ENCODE results near the gene MT1HL1.
"Not testable (repeated sequence)": the region's sequence is repeated elsewhere in the genome, so short reads cannot be mapped to it uniquely, and the experiment has no call there.

Gene MT1HL1

DNA sequence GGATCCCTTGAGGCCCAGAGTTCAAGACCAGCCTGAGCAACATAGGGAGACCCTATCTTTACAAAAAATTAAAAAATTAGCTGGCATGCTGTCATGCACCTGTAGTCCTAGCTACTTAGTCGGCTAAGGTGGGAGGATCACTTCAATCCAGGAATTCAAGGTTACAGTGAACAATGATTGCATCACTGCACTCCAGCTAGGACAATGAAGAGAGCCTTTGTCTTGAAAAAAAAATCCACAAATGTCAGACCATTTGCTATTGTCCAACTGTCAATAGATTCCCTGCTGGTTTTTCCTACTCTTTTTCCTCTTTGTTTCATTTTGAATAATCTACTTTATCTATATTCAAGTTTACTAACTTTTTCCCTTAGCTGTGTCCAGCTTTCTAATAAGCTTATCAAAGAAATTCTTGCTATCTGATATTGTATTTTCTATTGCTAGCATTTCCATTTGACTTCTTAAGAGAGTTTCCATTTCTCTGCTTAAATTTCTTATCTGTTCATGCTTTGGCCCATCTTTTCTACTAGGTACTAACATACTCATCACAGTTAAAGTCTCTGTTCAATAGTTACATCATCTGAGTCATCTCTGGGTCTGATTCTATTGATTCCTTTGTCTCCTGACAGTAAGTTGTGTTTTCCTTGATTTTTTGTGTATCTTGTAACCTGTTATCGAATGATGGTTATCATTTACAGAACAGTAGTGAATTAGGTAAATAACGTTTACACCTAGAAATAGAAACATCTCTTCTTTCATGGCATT, 14.8 kb downstream of the MT1HL1 start:
- no peak overlapping the region for H3K4me2 ChIP-seq (ENCODE audit: low read length)
- no peaks in the 10 kb centered on the region for H3K79me2 ChIP-seq
- TF ChIP-seq, protein P1, sequence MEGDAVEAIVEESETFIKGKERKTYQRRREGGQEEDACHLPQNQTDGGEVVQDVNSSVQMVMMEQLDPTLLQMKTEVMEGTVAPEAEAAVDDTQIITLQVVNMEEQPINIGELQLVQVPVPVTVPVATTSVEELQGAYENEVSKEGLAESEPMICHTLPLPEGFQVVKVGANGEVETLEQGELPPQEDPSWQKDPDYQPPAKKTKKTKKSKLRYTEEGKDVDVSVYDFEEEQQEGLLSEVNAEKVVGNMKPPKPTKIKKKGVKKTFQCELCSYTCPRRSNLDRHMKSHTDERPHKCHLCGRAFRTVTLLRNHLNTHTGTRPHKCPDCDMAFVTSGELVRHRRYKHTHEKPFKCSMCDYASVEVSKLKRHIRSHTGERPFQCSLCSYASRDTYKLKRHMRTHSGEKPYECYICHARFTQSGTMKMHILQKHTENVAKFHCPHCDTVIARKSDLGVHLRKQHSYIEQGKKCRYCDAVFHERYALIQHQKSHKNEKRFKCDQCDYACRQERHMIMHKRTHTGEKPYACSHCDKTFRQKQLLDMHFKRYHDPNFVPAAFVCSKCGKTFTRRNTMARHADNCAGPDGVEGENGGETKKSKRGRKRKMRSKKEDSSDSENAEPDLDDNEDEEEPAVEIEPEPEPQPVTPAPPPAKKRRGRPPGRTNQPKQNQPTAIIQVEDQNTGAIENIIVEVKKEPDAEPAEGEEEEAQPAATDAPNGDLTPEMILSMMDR (IDR thresholded peaks at IDR 0.05), result no peak
- no peaks in the 10 kb centered on the region for H3K27me3 ChIP-seq (ENCODE audit: control insufficient read depth, insufficient read depth, low read length)
- no peak overlapping the region for H2AFZ ChIP-seq
- H3K4me1 ChIP-seq, result no peaks in the 10 kb centered on the region
- no peak overlapping the region for H3K27ac ChIP-seq
- no peak overlapping the region for H3K9ac ChIP-seq
- H3K9me3 ChIP-seq (ENCODE audit: control insufficient read depth, low read length), result no peaks in the 10 kb centered on the region
- H3K4me3 ChIP-seq (ENCODE audit: low read depth, low read length), result no peak overlapping the region
- no peaks in the 10 kb centered on the region for H3K36me3 ChIP-seq (ENCODE audit: control insufficient read depth, insufficient read depth, low read length)

DNA sequence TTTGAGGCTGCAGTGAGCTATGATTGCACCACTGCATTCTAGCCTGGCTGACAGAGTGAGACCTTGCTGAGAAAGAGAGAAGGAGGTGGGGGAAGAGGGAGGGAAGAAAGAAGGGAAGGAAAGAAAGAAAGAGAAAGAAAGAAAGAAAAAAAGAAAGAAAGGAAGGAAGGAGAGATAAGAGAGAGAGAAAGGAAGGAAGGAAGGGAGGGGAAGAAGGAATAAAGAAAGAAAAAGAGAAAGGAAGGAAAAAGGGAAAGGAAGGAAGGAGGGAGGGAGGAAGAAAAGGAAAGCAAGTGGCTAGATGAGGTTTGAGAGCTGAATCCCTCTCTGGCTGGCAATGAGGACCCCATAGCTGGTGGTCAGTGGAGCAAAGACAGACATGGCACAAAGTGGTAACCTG, 20.4 kb downstream of the MT1HL1 start:
- H3K4me1 ChIP-seq, result no peaks in the 10 kb centered on the region
- no peak overlapping the region for H3K27ac ChIP-seq
- no peaks in the 10 kb centered on the region for H3K9me3 ChIP-seq (ENCODE audit: control insufficient read depth, low read length)

DNA sequence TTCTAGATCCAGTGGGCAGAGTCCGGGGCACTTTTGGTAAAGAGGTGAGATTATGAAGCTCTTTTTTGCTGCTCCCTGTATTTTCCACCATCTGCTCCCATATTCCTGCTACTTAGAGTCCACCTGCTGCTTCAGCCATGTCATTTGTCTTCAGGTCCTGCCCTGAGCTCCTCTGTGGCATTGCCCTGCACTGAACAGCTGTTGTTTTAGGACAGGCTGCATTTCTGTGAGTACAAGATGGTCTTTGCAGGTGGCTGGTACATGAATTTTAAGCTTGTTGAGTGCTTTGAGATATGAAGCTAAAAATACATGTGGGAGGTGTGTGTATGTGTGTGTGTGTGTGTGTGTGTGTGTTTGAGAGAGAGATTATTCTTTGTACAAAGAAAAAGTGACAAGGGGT, 21.9 kb downstream of the MT1HL1 start:
- no peaks in the 10 kb centered on the region for H3K9me3 ChIP-seq (ENCODE audit: control insufficient read depth, low read length)
- no peak overlapping the region for H3K4me2 ChIP-seq (ENCODE audit: low read length)
- H3K36me3 ChIP-seq (ENCODE audit: control insufficient read depth, insufficient read depth, low read length), result no peaks in the 10 kb centered on the region
- no peak overlapping the region for H3K4me3 ChIP-seq (ENCODE audit: low read depth, low read length)
- H3K79me2 ChIP-seq, result no peaks in the 10 kb centered on the region
- no peaks in the 10 kb centered on the region for H3K4me1 ChIP-seq
- no peaks in the 10 kb centered on the region for H3K27me3 ChIP-seq (ENCODE audit: control insufficient read depth, insufficient read depth, low read length)
- no peak overlapping the region for H3K27ac ChIP-seq
- TF ChIP-seq, protein P1 (IDR thresholded peaks at IDR 0.05), result no peak
- no peak overlapping the region for H3K9ac ChIP-seq
- no peak overlapping the region for H2AFZ ChIP-seq

More for the DNA sequence above, 20.4 kb downstream of the MT1HL1 start:
- no peak overlapping the region for H3K4me2 ChIP-seq (ENCODE audit: low read length)
- no peaks in the 10 kb centered on the region for H3K27me3 ChIP-seq (ENCODE audit: control insufficient read depth, insufficient read depth, low read length)
- H3K9ac ChIP-seq, result no peak overlapping the region
- no peak overlapping the region for H2AFZ ChIP-seq
- no peak overlapping the region for H3K4me3 ChIP-seq (ENCODE audit: low read depth, low read length)
- TF ChIP-seq, protein P1 (IDR thresholded peaks at IDR 0.05), result no peak
- no peaks in the 10 kb centered on the region for H3K36me3 ChIP-seq (ENCODE audit: control insufficient read depth, insufficient read depth, low read length)
- H3K79me2 ChIP-seq, result no peaks in the 10 kb centered on the region

- not testable (repeated sequence) for H2AFZ ChIP-seq; H3K4me3 ChIP-seq (ENCODE audit: low read depth, low read length); H3K79me2 ChIP-seq; H3K9me3 ChIP-seq (ENCODE audit: control insufficient read depth, low read length); H3K27me3 ChIP-seq (ENCODE audit: control insufficient read depth, insufficient read depth, low read length); H3K4me2 ChIP-seq (ENCODE audit: low read length); H3K4me1 ChIP-seq; H3K27ac ChIP-seq; H3K9ac ChIP-seq; H3K36me3 ChIP-seq (ENCODE audit: control insufficient read depth, insufficient read depth, low read length)
These were observed 22.8 kb downstream of the MT1HL1 start for GRCh38 chr1:236981431-236981830.

GRCh38 chr1:236980673-236981072, 23.6 kb downstream of the MT1HL1 start:
- TF ChIP-seq, protein P1 (IDR thresholded peaks at IDR 0.05), result no peak
- H3K4me3 ChIP-seq (ENCODE audit: low read depth, low read length), result no peak overlapping the region
- no peaks in the 10 kb centered on the region for H3K27me3 ChIP-seq (ENCODE audit: control insufficient read depth, insufficient read depth, low read length)
- no peaks in the 10 kb centered on the region for H3K79me2 ChIP-seq
- H2AFZ ChIP-seq, result no peak overlapping the region
- no peak overlapping the region for H3K9ac ChIP-seq
- H3K36me3 ChIP-seq (ENCODE audit: control insufficient read depth, insufficient read depth, low read length), result no peaks in the 10 kb centered on the region
- no peak overlapping the region for H3K4me2 ChIP-seq (ENCODE audit: low read length)
- H3K27ac ChIP-seq, result no peak overlapping the region
- H3K9me3 ChIP-seq (ENCODE audit: control insufficient read depth, low read length), result no peaks in the 10 kb centered on the region
- H3K4me1 ChIP-seq, result no peaks in the 10 kb centered on the region

Data from parathyroid adenoma (tissue), 2 donors.